Natural killer cell (primary cell): Measurements from ENCODE around the gene PHACTR1. TPM values are rescaled to one million over a fixed set of nuclear protein-coding genes. Genes with fewer than 3 reads are reported as not detected.

Source experiments
- ATAC-seq, 3 donors: fragments of 150-1000 bp in 2 of 3; fragments of 200-7000 bp in 1 of 3; cut with Tn5 transposase; 1 replicate in 1 of 3; 2 replicates in 2 of 3; pipeline ENCODE4 v1.10.0; 2021; ENCODE audit warnings: mild to moderate bottlenecking in 2 of 3, moderate library complexity in 2 of 3
- DNase-seq, 2 donors: peaks; one replicate each; pipeline versions ENCODE4 v3.0.0 to v3.0.0-alpha.2; 2013 to 2021; ENCODE audit warnings: mixed read lengths in 1 of 2
- H3K27ac ChIP-seq: one replicate; pipeline ENCODE4 v1.5.1; 2013; ENCODE audit warnings: mild to moderate bottlenecking, low read length
- H3K27me3 ChIP-seq: one replicate; pipeline ENCODE4 v1.6.1; 2013; ENCODE audit warnings: low read length; ENCODE audit not compliant: control insufficient read depth, insufficient read depth
- H3K36me3 ChIP-seq: one replicate; pipeline ENCODE4 v1.6.1; 2013; ENCODE audit warnings: low read length; ENCODE audit not compliant: control insufficient read depth, insufficient read depth
- H3K4me1 ChIP-seq: one replicate; pipeline ENCODE4 v1.6.1; 2013; ENCODE audit warnings: low read length; ENCODE audit not compliant: control insufficient read depth, insufficient read depth
- H3K4me3 ChIP-seq: one replicate; pipeline ENCODE4 v1.5.1; 2013; ENCODE audit warnings: low read length
- H3K9me3 ChIP-seq: one replicate; pipeline ENCODE4 v1.6.1; 2013; ENCODE audit warnings: low read length; ENCODE audit not compliant: control insufficient read depth, insufficient read depth
- H3K27ac Mint-ChIP-seq, 2 donors: one replicate each; pipeline ENCODE4 v1.8.0; 2022; ENCODE audit warnings: mild to moderate bottlenecking in 2 of 2, mixed read lengths in 2 of 2, moderate library complexity in 1 of 2
- H3K27me3 Mint-ChIP-seq, 2 donors: one replicate each; pipeline ENCODE4 v1.8.0; 2022; ENCODE audit warnings: low read depth in 2 of 2, mixed read lengths in 2 of 2
- H3K36me3 Mint-ChIP-seq: one replicate; pipeline ENCODE4 v1.8.0; 2022; ENCODE audit warnings: mixed read lengths
- H3K4me1 Mint-ChIP-seq, 2 donors: one replicate each; pipeline ENCODE4 v1.8.0; 2022; ENCODE audit warnings: mixed read lengths in 2 of 2
- H3K4me3 Mint-ChIP-seq: one replicate; pipeline ENCODE4 v1.8.0; 2022; ENCODE audit warnings: mild to moderate bottlenecking, moderate library complexity, mixed read lengths
- H3K9me3 Mint-ChIP-seq, 2 donors: one replicate each; pipeline ENCODE4 v1.8.0; 2022; ENCODE audit warnings: mixed read lengths in 2 of 2
- CTCF ChIP-seq: fragments of 200-600 bp; IDR thresholded peaks from one replicate; pipeline ENCODE4 v1.8.0; 2022; ENCODE audit warnings: antibody characterized with exemption
- WGBS: methylation state at CpG from one replicate; pipeline ENCODE4 v1.1.7; 2013; ENCODE audit warnings: missing lambda C conversion rate; ENCODE audit not compliant: insufficient coverage; 5-methylcytosine and 5-hydroxymethylcytosine counted together
- intact Hi-C: fragments of 100-400 bp; cut with micrococcal nuclease; formaldehyde crosslinking; loops from one replicate; pipeline ENCODE4 v1.14.2; 2022
- total RNA-seq, 4 donors: library from RNA; stranded (reverse); fragments of 120-200 nt in 1 of 4; gene quantifications; one replicate each; pipeline versions ENCODE4 v1.2.3 to v1.2.4, GENCODE V29; 2013 to 2022

Gene PHACTR1
- total RNA-seq, 3 donors from 2014 or later (not counting 1 experiment from before 2014, with no cell fraction given) = 5.2 to 19.0 (median 5.4) TPM

- no peak for TF ChIP-seq CTCF
- Histone ChIP-seq H3K27ac (no peak overlapping the region), H3K4me1 (no peaks in the 10 kb centered on the region), H3K4me3 (no peak overlapping the region), H3K36me3 (no peaks in the 10 kb centered on the region), H3K9me3 (no peaks in the 10 kb centered on the region), H3K27me3 (no peaks in the 10 kb centered on the region)
- Mint-ChIP-seq H3K27ac (no peak overlapping the region), H3K4me1 (no peaks in the 10 kb centered on the region), H3K27me3 (peaks cover 14 to 43% of the 10 kb centered on the region in 2 donors), H3K9me3 (no peaks in the 10 kb centered on the region), H3K4me3 (no peak overlapping the region), H3K36me3 (no peaks in the 10 kb centered on the region)
- 88% methylated on average over 10 of the region's 10 CpGs for WGBS
- intact Hi-C loops = loop anchor here (10.0 kb wide), 1 partner anchor 264 kb away; no protein-coding TSS in a partner anchor
- no peak for DNase-seq
- no peak for ATAC-seq
Measured at GRCh38 chr6:12898603-12899002, 182.0 kb downstream of the PHACTR1 start.

- 76% methylated on average over 4 of the region's 4 CpGs for WGBS
- Histone ChIP-seq H3K9me3 (no peaks in the 10 kb centered on the region), H3K27me3 (no peaks in the 10 kb centered on the region), H3K4me1 (no peaks in the 10 kb centered on the region), H3K36me3 (no peaks in the 10 kb centered on the region), H3K27ac (no peak overlapping the region), H3K4me3 (no peak overlapping the region)
- Mint-ChIP-seq H3K27me3 (peaks cover 14 to 43% of the 10 kb centered on the region in 2 donors), H3K27ac (no peak overlapping the region), H3K4me1 (no peaks in the 10 kb centered on the region), H3K36me3 (no peaks in the 10 kb centered on the region), H3K4me3 (no peak overlapping the region), H3K9me3 (no peaks in the 10 kb centered on the region)
- ATAC-seq (no peak), DNase-seq (no peak)
- intact Hi-C loops = loop anchor here (10.0 kb wide), 1 partner anchor 264 kb away; no protein-coding TSS in a partner anchor
- no peak for TF ChIP-seq CTCF
Measured at GRCh38 chr6:12899046-12899833, 182.7 kb downstream of the PHACTR1 start.

DNA sequence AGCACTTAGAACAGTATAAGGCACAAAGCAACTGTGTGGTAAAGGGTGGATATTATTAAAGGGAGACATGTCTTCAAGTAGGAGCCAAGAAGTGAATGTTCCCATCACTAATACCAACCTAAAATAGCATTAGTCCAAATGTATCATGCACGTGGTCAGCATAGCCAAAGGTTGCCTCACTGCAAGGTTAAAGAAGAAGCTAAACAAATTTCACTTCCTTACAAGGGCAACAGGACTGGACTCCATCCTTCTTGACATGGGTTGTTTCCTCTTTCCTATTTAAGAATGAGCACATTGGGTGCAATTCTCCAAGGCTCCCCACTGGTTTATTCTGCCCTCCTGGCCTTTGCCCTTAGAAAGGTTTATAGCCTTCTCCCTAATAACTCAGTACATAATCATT lies 186.7 kb downstream of the PHACTR1 start:
- no peak for TF ChIP-seq CTCF
- no peak for DNase-seq
- no peak for ATAC-seq
- intact Hi-C loops = no loop called here
- H3K9me3 Mint-ChIP-seq = no peaks in the 10 kb centered on the region
- no peaks in the 10 kb centered on the region for H3K4me1 Mint-ChIP-seq
- WGBS = 38% methylated on average over 1 of the region's 1 CpG
- no peak overlapping the region for H3K4me3 Mint-ChIP-seq
- H3K4me1 ChIP-seq = no peaks in the 10 kb centered on the region
- H3K27me3 ChIP-seq = no peaks in the 10 kb centered on the region
- H3K36me3 Mint-ChIP-seq = no peaks in the 10 kb centered on the region
- no peaks in the 10 kb centered on the region for H3K36me3 ChIP-seq
- H3K27ac ChIP-seq = no peak overlapping the region
- no peak overlapping the region for H3K4me3 ChIP-seq
- no peaks in the 10 kb centered on the region for H3K9me3 ChIP-seq
- peaks cover 11 to 38% of the 10 kb centered on the region in 2 donors for H3K27me3 Mint-ChIP-seq
- H3K27ac Mint-ChIP-seq = no peak overlapping the region
